DOHH2 (cell line): ENCODE data around the gene RIC1.

ENCODE experiments used
- H3F3A ChIP-seq: fragments of 200-600 bp; sonication (generic), shearing (Covaris generic); 2 replicates; pipeline ENCODE4 v1.6.0; 2016; ENCODE audit warnings: antibody characterized with exemption, mild to moderate bottlenecking; ENCODE audit not compliant: control insufficient read depth, insufficient read depth
- H3K27ac ChIP-seq: fragments of 200-600 bp; sonication (generic); 2 replicates; pipeline ENCODE4 v1.5.1; 2014; ENCODE audit warnings: low read depth, mild to moderate bottlenecking, low read length, moderate library complexity
- H3K27me3 ChIP-seq: fragments of 200-600 bp; sonication (generic); 2 replicates; pipeline ENCODE4 v1.6.1; 2014; ENCODE audit warnings: mild to moderate bottlenecking, low read length, mixed read lengths; ENCODE audit not compliant: control insufficient read depth
- H3K36me3 ChIP-seq: fragments of 200-600 bp; sonication (generic); 2 replicates; pipeline ENCODE4 v1.6.1; 2014; ENCODE audit warnings: mild to moderate bottlenecking, low read length, moderate library complexity, mixed read lengths; ENCODE audit not compliant: control insufficient read depth
- H3K4me1 ChIP-seq: fragments of 200-600 bp; sonication (generic); 2 replicates; pipeline ENCODE4 v1.6.1; 2014; ENCODE audit warnings: mild to moderate bottlenecking, low read length, mixed read lengths; ENCODE audit not compliant: control insufficient read depth
- H3K4me2 ChIP-seq: fragments of 200-600 bp; sonication (generic); 2 replicates; pipeline ENCODE4 v1.6.0; 2014; ENCODE audit warnings: mild to moderate bottlenecking, low read length, moderate library complexity
- H3K4me3 ChIP-seq: fragments of 200-600 bp; sonication (generic); 2 replicates; pipeline ENCODE4 v1.5.1; 2014; ENCODE audit warnings: mild to moderate bottlenecking, low read length, mixed read lengths
- H3K79me2 ChIP-seq: fragments of 200-600 bp; sonication (generic); 2 replicates; pipeline ENCODE4 v1.6.1; 2014; ENCODE audit warnings: mild to moderate bottlenecking, low read length, mixed read lengths; ENCODE audit not compliant: control insufficient read depth
- H3K9me2 ChIP-seq: fragments of 200-600 bp; sonication (generic); replicated peaks from 2 replicates; pipeline ENCODE4 v1.6.1; 2014; ENCODE audit warnings: mild to moderate bottlenecking, low read length, mixed read lengths; ENCODE audit not compliant: control insufficient read depth
- H3K9me3 ChIP-seq: fragments of 200-600 bp; sonication (generic); 2 replicates; pipeline ENCODE4 v1.6.1; 2014; ENCODE audit warnings: antibody characterized with exemption, low read length, mixed read lengths; ENCODE audit not compliant: control insufficient read depth, insufficient read depth
- H4K20me1 ChIP-seq: fragments of 200-600 bp; sonication (generic); 2 replicates; pipeline ENCODE4 v1.6.0; 2014; ENCODE audit warnings: low read depth, mild to moderate bottlenecking, antibody characterized with exemption, low read length, moderate library complexity; ENCODE audit not compliant: control insufficient read depth, insufficient read depth
- EZH2phosphoT487 ChIP-seq: fragments of 200-600 bp; sonication (generic); IDR thresholded peaks from 2 replicates; pipeline ENCODE4 v1.6.1; 2017; ENCODE audit warnings: borderline replicate concordance, mild to moderate bottlenecking, antibody characterized with exemption, low read length, moderate library complexity, mixed read lengths
- TF ChIP-seq, protein P1 (sequence below): fragments of 200-600 bp; sonication (generic); IDR thresholded peaks from one replicate; pipeline ENCODE4 v1.5.1; 2014; ENCODE audit warnings: antibody characterized with exemption, mild to moderate bottlenecking, low read depth, low read length; ENCODE audit not compliant: poor library complexity, severe bottlenecking

The RIC1 gene

DNA sequence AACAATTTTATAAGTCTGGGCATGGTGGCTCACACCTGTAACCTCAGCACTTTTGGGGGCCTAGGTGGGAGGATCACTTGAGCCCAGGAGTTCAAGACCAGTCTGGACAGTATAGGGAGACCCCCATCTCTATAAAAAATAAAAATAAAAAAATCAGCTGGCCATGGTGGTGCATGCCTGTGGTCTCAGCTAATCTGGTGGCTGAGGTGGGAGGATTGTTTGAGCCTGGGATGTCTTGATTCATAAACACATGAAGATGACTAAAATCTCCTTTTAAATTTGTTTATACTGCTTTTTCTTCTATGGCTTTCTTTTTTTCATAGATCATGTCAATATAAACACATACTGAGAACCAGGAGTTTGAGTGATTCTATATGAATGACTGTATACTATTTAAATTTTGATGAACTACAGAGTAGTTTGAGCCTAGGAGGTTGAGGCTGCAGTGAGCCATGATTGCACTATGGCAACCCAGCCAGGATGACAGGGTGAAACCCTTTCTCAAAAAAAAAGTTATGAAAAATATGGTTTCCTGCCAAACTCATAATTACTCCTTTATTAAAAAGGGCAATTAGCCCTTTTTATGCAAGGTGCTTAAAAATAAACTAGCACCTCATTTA, 14.2 kb downstream of the RIC1 start:
- H3K4me3 ChIP-seq = no peak overlapping the region
- peaks cover 17% of the 10 kb centered on the region; the same call in 1 of the 2 replicates for H3K4me1 ChIP-seq
- H3K27me3 ChIP-seq = no peaks in the 10 kb centered on the region
- H3K27ac ChIP-seq = no peak overlapping the region
- H3K9me2 ChIP-seq = no peaks in the 10 kb centered on the region
- H3K79me2 ChIP-seq = peaks cover 100% of the 10 kb centered on the region
- H4K20me1 ChIP-seq = peaks cover 6% of the 10 kb centered on the region; the same call in 1 of the 2 replicates
- 0 out of 2 replicates have a peak, but pooled peaks cover 3% of the 10 kb centered on the region for H3F3A ChIP-seq
- H3K36me3 ChIP-seq = peaks cover 70% of the 10 kb centered on the region
- H3K9me3 ChIP-seq = peaks cover 14% of the 10 kb centered on the region; the same call in 1 of the 2 replicates
- TF ChIP-seq, protein P1, sequence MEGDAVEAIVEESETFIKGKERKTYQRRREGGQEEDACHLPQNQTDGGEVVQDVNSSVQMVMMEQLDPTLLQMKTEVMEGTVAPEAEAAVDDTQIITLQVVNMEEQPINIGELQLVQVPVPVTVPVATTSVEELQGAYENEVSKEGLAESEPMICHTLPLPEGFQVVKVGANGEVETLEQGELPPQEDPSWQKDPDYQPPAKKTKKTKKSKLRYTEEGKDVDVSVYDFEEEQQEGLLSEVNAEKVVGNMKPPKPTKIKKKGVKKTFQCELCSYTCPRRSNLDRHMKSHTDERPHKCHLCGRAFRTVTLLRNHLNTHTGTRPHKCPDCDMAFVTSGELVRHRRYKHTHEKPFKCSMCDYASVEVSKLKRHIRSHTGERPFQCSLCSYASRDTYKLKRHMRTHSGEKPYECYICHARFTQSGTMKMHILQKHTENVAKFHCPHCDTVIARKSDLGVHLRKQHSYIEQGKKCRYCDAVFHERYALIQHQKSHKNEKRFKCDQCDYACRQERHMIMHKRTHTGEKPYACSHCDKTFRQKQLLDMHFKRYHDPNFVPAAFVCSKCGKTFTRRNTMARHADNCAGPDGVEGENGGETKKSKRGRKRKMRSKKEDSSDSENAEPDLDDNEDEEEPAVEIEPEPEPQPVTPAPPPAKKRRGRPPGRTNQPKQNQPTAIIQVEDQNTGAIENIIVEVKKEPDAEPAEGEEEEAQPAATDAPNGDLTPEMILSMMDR = no peak
- TF ChIP-seq EZH2phosphoT487 = no peak
- H3K4me2 ChIP-seq = no peak overlapping the region

DNA sequence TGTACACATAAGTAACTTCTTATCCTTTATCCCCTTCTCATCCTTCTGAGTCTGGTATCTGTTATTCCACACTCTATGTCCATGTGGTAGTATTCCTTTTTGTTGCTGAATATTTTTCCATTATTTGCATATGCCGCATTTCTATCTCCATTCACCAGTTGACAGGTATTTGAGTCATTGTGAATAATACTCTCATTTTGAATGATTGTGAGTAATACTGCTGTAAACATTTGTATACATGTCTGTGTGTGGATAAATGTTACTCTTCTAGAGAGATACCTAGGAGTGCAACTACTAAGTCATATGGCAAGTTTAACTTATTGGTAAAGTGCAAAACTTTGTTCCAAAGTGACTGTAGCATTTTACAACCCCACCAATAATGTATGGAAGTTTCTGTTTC, 15.6 kb downstream of the RIC1 start:
- Histone ChIP-seq H3K79me2 (peaks cover 100% of the 10 kb centered on the region), H3K27ac (no peak overlapping the region), H3K4me3 (no peak overlapping the region), H3K9me3 (peaks cover 27% of the 10 kb centered on the region; the same call in 1 of the 2 replicates), H4K20me1 (peaks cover 6% of the 10 kb centered on the region; the same call in 1 of the 2 replicates), H3K9me2 (no peaks in the 10 kb centered on the region), H3K4me2 (no peak overlapping the region), H3K36me3 (peaks cover 70% of the 10 kb centered on the region), H3F3A (0 out of 2 replicates have a peak, but pooled peaks cover 3% of the 10 kb centered on the region), H3K4me1 (peaks cover 17% of the 10 kb centered on the region; the same call in 1 of the 2 replicates), H3K27me3 (no peaks in the 10 kb centered on the region)
- TF ChIP-seq, protein P1 = no peak
- TF ChIP-seq EZH2phosphoT487 = no peak

DNA sequence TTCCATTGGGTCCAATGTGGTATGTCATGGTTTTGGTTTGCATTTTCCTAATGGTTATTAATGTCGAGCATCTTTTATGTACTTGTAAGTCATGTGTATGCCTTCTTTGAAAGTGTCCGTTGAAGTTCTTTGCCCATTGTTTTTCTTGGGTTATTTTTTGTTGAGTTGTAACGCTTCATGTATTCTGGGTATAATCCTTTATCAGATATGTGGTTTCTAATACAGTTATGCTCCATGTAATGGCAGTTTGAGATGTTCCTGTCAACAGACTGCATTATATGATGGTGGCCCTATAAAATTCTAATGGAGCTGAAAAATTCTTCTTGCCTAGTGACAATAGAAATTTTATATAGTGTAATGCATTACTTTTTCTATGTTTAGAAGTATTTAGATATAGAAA, 17.2 kb downstream of the RIC1 start:
- peaks cover 17% of the 10 kb centered on the region; the same call in 1 of the 2 replicates for H3K4me1 ChIP-seq
- H3K27me3 ChIP-seq = no peaks in the 10 kb centered on the region
- H3K9me2 ChIP-seq = no peaks in the 10 kb centered on the region
- H3K36me3 ChIP-seq = peaks cover 71% of the 10 kb centered on the region
- H3K4me3 ChIP-seq = no peak overlapping the region
- H3F3A ChIP-seq = 0 out of 2 replicates have a peak, but pooled peaks cover 3% of the 10 kb centered on the region
- H3K79me2 ChIP-seq = peaks cover 100% of the 10 kb centered on the region
- no peak overlapping the region for H3K27ac ChIP-seq
- TF ChIP-seq EZH2phosphoT487 = no peak
- TF ChIP-seq, protein P1 = no peak
- no peak overlapping the region for H3K4me2 ChIP-seq
- peaks cover 6% of the 10 kb centered on the region; the same call in 1 of the 2 replicates for H4K20me1 ChIP-seq
- H3K9me3 ChIP-seq = peaks cover 43% of the 10 kb centered on the region; the same call in 1 of the 2 replicates
